WERI-Rb-1 (cell line): ENCODE data around the gene ENDOU.

ENCODE experiments used
- DNase-seq: peaks from one replicate; pipeline ENCODE4 v3.0.0-alpha.2; 2020
- H3K27ac ChIP-seq: fragments of 250-450 bp; sonication (Bioruptor Pico); 2 replicates; pipeline ENCODE4 v1.5.1; 2020; ENCODE audit warnings: mild to moderate bottlenecking, moderate library complexity
- H3K27me3 ChIP-seq: fragments of 250-450 bp; sonication (Bioruptor Pico); 2 replicates; pipeline ENCODE4 v1.5.1; 2021; ENCODE audit warnings: mild to moderate bottlenecking, low read depth, moderate library complexity; ENCODE audit not compliant: insufficient read depth, severe bottlenecking
- H3K36me3 ChIP-seq: fragments of 250-450 bp; sonication (Bioruptor Pico); 2 replicates; pipeline ENCODE4 v1.5.1; 2020; ENCODE audit warnings: mild to moderate bottlenecking, moderate library complexity
- H3K4me3 ChIP-seq: 2 replicates; pipeline ENCODE4 v1.5.1; 2011; ENCODE audit warnings: low read depth, mild to moderate bottlenecking, control low read depth, low read length
- H3K9me3 ChIP-seq: fragments of 250-450 bp; sonication (Bioruptor Pico); 2 replicates; pipeline ENCODE4 v1.5.1; 2021; ENCODE audit warnings: mild to moderate bottlenecking, moderate library complexity; ENCODE audit not compliant: severe bottlenecking
- CTCF ChIP-seq: IDR thresholded peaks from 2 replicates; pipeline ENCODE4 v1.5.1; 2011; ENCODE audit warnings: low read depth, mild to moderate bottlenecking, control low read depth, inconsistent platforms, low read length

The ENDOU gene

GRCh38 chr12:47744005-47744651 is 18.8 kb upstream of the ENDOU start:
- no peaks in the 10 kb centered on the region for H3K36me3 ChIP-seq
- peak; percentile 93 for TF ChIP-seq CTCF
- peaks cover 4% of the 10 kb centered on the region for H3K27me3 ChIP-seq
- no peak overlapping the region for H3K4me3 ChIP-seq
- H3K9me3 ChIP-seq, result no peaks in the 10 kb centered on the region
- no peak overlapping the region for H3K27ac ChIP-seq
- peak; percentile 71 for DNase-seq

GRCh38 chr12:47743311-47743860 is 18.1 kb upstream of the ENDOU start:
- H3K27me3 ChIP-seq, result peaks cover 4% of the 10 kb centered on the region
- no peak for TF ChIP-seq CTCF
- no peak overlapping the region for H3K4me3 ChIP-seq

GRCh38 chr12:47742253-47742825 is 17.0 kb upstream of the ENDOU start:
- peak; percentile 65 for DNase-seq
- Histone ChIP-seq H3K27ac (no peak overlapping the region), H3K27me3 (peaks cover 4% of the 10 kb centered on the region), H3K4me3 (no peak overlapping the region), H3K36me3 (no peaks in the 10 kb centered on the region), H3K9me3 (no peaks in the 10 kb centered on the region)
- peak; percentile 94 for TF ChIP-seq CTCF

More at GRCh38 chr12:47743311-47743860, 18.1 kb upstream of the ENDOU start:
- DNase-seq, result no peak
- Histone ChIP-seq H3K27ac (no peak overlapping the region), H3K36me3 (no peaks in the 10 kb centered on the region), H3K9me3 (no peaks in the 10 kb centered on the region)

- no peaks in the 10 kb centered on the region for H3K9me3 ChIP-seq
- no peak for DNase-seq
- no peak for TF ChIP-seq CTCF
- no peaks in the 10 kb centered on the region for H3K36me3 ChIP-seq
- peaks cover 4% of the 10 kb centered on the region for H3K27me3 ChIP-seq
- H3K4me3 ChIP-seq, result no peak overlapping the region
- H3K27ac ChIP-seq, result no peak overlapping the region
These were observed 16.0 kb upstream of the ENDOU start for GRCh38 chr12:47741340-47741703.

GRCh38 chr12:47740606-47741339 is 15.5 kb upstream of the ENDOU start:
- peak; percentile 40 for DNase-seq
- no peak overlapping the region for H3K27ac ChIP-seq
- H3K27me3 ChIP-seq, result peaks cover 4% of the 10 kb centered on the region
- no peak for TF ChIP-seq CTCF
- no peak overlapping the region for H3K4me3 ChIP-seq
- no peaks in the 10 kb centered on the region for H3K36me3 ChIP-seq
- H3K9me3 ChIP-seq, result no peaks in the 10 kb centered on the region
